Progenitor cell of endocrine pancreas (in vitro differentiated cells): Measurements from ENCODE around the gene BAZ2B. TPM values are rescaled to one million over a fixed set of nuclear protein-coding genes. Genes with fewer than 3 reads are reported as not detected.

Experiments
- DNase-seq: peaks from one replicate; pipeline ENCODE4 v3.0.0; 2021; ENCODE audit warnings: low spot score; ENCODE audit not compliant: unreplicated experiment
- H3K27ac Mint-ChIP-seq: 2 replicates; pipeline ENCODE4 v1.8.0; 2021; ENCODE audit warnings: mild to moderate bottlenecking, moderate library complexity, mixed read lengths
- H3K27me3 Mint-ChIP-seq: 2 replicates; pipeline ENCODE4 v1.8.0; 2021; ENCODE audit warnings: mixed read lengths
- H3K36me3 Mint-ChIP-seq: 2 replicates; pipeline ENCODE4 v1.8.0; 2022; ENCODE audit warnings: mixed read lengths; ENCODE audit not compliant: insufficient read depth
- H3K4me1 Mint-ChIP-seq: 2 replicates; pipeline ENCODE4 v1.8.0; 2021; ENCODE audit warnings: low read depth, mixed read lengths
- H3K4me3 Mint-ChIP-seq: 2 replicates; pipeline ENCODE4 v1.8.0; 2021; ENCODE audit warnings: low read depth, mild to moderate bottlenecking, moderate library complexity, mixed read lengths
- H3K9me3 Mint-ChIP-seq: 2 replicates; pipeline ENCODE4 v1.8.0; 2021; ENCODE audit warnings: low read depth, mixed read lengths
- CTCF ChIP-seq: fragments of 200-600 bp; sonication (generic); IDR thresholded peaks from one replicate; pipeline ENCODE4 v1.5.0; 2021; ENCODE audit warnings: antibody characterized with exemption, mild to moderate bottlenecking; ENCODE audit not compliant: unreplicated experiment
- total RNA-seq: library from RNA; stranded (reverse); gene quantifications from 2 replicates; pipeline ENCODE4 v1.2.1, GENCODE V29; 2021

BAZ2B gene
- total RNA-seq, 1 donor from 2014 or later, result 155 TPM

DNA sequence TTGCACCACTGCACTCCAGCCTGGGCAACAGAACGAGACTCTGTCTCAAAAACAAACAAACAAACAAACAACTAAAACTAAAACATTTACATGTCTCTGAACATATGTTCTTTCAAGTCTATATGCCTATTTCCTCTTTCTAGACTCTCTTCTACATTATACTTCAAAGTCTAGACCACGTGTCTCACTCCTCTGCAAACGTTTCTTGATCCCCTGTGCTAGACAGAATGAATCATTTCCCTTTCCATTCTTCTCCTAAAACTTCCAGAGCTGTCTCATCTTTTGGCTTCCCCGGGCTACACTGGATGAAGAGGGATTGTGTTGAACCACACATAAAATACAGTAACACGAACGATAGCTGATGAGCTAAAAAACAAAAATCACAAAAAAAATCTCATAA is 67.1 kb downstream of the BAZ2B start:
- Mint-ChIP-seq H3K4me1 (peaks cover 5% of the 10 kb centered on the region), H3K27me3 (no peaks in the 10 kb centered on the region), H3K9me3 (no peaks in the 10 kb centered on the region), H3K36me3 (peaks cover 10% of the 10 kb centered on the region), H3K27ac (no peak overlapping the region), H3K4me3 (no peak overlapping the region)
- TF ChIP-seq CTCF, result no peak
- DNase-seq, result no peak

GRCh38 chr2:159546716-159547430 is 69.5 kb downstream of the BAZ2B start:
- H3K27ac Mint-ChIP-seq, result no peak overlapping the region
- no peaks in the 10 kb centered on the region for H3K27me3 Mint-ChIP-seq
- peaks cover 3% of the 10 kb centered on the region for H3K9me3 Mint-ChIP-seq
- DNase-seq, result no peak
- no peak overlapping the region for H3K4me3 Mint-ChIP-seq
- H3K4me1 Mint-ChIP-seq, result peaks cover 8% of the 10 kb centered on the region
- peaks cover 21% of the 10 kb centered on the region for H3K36me3 Mint-ChIP-seq
- no peak for TF ChIP-seq CTCF

- H3K36me3 Mint-ChIP-seq, result peaks cover 25% of the 10 kb centered on the region
- H3K27ac Mint-ChIP-seq, result no peak overlapping the region
- H3K4me3 Mint-ChIP-seq, result no peak overlapping the region
- TF ChIP-seq CTCF, result no peak
- DNase-seq, result no peak
- no peaks in the 10 kb centered on the region for H3K27me3 Mint-ChIP-seq
- H3K4me1 Mint-ChIP-seq, result peaks cover 9% of the 10 kb centered on the region
- H3K9me3 Mint-ChIP-seq, result peaks cover 5% of the 10 kb centered on the region
These were observed 70.3 kb downstream of the BAZ2B start for GRCh38 chr2:159546039-159546438.

DNA sequence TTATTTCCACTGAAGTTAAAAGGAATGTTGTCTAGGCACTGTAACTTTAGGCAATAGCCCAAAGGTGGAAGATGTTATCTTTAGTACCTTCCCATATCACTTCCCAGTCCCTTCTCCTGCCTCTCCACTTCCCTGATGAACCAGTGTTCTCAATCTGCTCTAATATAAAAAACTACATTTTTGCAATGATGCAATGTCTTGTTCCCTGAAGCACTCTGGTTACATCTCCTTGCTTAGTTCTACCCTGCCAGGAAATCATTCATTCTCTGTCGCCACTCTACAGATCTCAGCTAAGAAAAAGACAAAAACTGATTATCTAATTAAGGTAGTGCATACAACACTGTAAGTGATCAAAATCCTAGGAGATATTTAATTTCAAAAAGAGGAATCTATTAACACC is 71.3 kb downstream of the BAZ2B start:
- H3K27ac Mint-ChIP-seq, result no peak overlapping the region
- no peak for TF ChIP-seq CTCF

GRCh38 chr2:159542101-159542500 is 74.2 kb downstream of the BAZ2B start:
- Mint-ChIP-seq H3K4me3 (no peak overlapping the region), H3K27ac (no peak overlapping the region), H3K27me3 (no peaks in the 10 kb centered on the region), H3K36me3 (peaks cover 21% of the 10 kb centered on the region), H3K4me1 (peaks cover 11% of the 10 kb centered on the region), H3K9me3 (peaks cover 5% of the 10 kb centered on the region)
- no peak for TF ChIP-seq CTCF
- no peak for DNase-seq

More for the DNA sequence above, 71.3 kb downstream of the BAZ2B start:
- Mint-ChIP-seq H3K4me1 (peaks cover 9% of the 10 kb centered on the region), H3K36me3 (peaks cover 25% of the 10 kb centered on the region), H3K9me3 (peaks cover 5% of the 10 kb centered on the region), H3K27me3 (no peaks in the 10 kb centered on the region), H3K4me3 (no peak overlapping the region)
- DNase-seq, result no peak
